NCI-H69 (cell line): Measurements from ENCODE around the gene PALM3.
"Not testable (repeated sequence)": the region's sequence is repeated elsewhere in the genome, so short reads cannot be mapped to it uniquely, and the experiment has no call there.

Experiments
- DNase-seq: peaks from one replicate; lab custom pipeline; 2025; lab: John Stamatoyannopoulos, UW

PALM3 gene

DNA sequence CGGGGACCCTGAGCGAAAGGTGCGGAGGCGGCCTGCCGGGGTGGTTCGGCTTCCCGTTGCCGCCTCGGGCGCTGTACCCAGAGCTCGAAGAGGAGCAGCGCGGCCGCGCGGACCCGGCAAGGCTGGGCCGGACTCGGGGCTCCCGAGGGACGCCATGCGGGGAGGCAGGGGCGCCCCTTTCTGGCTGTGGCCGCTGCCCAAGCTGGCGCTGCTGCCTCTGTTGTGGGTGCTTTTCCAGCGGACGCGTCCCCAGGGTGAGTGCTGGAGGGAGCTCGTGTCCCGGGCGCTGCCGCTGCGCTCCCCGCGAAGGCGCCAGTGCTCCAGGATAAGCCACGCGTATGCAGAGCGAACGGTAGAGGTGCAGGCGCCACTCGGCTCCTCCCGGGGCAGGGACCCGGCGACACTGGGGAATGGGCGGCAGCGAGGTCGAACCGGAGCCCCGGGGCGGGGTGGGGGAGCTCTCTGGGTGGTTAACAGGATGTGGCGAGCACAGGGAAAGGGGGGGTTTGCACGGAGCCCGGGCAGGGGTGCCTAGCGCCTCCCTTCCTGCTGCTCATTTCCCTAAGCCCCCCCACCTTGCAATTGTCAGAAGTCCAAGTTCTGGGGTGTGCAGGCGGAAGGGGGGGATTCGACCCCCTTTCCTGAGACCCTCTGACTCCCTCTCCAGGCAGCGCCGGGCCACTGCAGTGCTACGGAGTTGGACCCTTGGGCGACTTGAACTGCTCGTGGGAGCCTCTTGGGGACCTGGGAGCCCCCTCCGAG is 30.0 kb downstream of the PALM3 start, which contains the start of gene IL27RA:
IL27RA (plus strand) TSS at position 44 of the 762 bp plus-strand sequence; CDS start at position 155, 111 bp downstream.
- peak; percentile 83 for DNase-seq

DNA sequence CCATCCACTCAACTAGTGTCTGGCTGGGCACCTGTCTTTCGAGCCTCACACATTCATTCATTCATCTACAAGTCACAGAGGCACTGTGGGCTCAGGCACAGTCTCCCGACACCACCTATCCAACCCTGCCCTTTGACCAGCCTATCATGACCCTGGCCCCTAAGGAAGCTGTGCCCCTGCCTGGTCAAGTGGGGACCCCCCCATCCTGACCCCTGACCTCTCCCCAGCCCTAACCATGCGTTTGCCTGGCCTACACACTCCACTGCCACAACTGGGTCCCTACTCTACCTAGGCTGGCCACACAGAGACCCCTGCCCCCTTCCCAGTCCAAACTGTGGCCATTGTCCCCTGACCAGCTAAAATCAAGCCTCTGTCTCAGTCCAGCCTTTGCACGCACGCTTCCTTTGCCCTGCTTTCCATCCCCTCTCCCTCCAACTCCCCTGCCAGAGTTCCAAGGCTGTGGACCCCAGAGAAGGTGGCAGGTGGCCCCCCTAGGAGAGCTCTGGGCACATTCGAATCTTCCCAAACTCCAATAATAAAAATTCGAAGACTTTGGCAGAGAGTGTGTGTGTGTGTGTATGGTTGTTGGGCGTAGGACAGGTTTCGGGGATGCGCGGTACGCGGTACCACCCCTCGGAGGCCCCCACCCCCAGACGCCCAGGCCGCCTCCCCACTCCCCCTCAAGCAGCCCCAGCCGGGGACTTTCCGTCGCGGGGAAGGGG is 30.7 kb downstream of the PALM3 start:
- DNase-seq = no peak

DNA sequence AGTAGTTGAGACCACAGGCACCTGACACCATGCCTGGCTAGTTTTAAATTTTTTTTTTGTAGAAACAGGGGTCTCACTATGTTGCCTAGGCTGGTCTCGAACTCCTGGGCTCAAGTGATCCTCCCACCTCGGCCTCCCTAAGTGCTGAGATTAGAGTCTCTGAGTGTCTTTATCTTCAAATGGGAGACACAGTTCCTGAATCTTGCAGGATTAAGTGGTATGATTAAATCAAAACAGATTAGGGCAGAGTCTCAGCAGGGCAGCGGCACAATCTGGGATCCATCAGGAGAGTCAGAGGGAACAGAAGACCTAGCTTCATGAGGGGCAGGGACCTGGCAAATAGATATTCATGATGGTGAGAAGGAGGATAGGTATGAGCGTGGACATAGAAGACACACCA is 33.0 kb downstream of the PALM3 start:
- DNase-seq = no peak

DNA sequence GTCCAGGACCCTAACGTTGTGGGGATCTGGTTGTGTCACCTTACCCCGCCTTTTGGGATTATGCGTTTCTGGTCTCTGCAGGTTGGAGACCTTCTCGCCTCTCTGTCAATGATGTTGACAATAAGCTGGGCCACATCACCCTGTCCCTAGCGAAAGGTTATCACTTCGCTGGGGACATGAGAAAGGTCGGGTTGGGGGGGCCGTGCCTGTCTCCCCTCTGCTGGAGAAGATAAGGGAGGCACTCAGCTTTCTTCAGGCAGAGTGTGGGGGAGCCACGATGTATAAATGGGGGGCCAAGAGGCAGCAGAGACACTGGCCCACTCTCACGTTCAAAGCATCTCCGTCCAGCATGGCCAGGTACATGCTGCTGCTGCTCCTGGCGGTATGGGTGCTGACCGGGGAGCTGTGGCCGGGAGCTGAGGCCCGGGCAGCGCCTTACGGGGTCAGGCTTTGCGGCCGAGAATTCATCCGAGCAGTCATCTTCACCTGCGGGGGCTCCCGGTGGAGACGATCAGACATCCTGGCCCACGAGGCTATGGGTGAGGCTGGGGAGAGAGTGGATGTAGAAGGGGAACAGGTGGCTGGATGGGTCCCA is 33.9 kb downstream of the PALM3 start, which contains the start of gene RLN3:
RLN3 (plus strand) TSS at position 293 of the 595 bp plus-strand sequence; CDS start at position 350, 57 bp downstream.
- no peak for DNase-seq

DNA sequence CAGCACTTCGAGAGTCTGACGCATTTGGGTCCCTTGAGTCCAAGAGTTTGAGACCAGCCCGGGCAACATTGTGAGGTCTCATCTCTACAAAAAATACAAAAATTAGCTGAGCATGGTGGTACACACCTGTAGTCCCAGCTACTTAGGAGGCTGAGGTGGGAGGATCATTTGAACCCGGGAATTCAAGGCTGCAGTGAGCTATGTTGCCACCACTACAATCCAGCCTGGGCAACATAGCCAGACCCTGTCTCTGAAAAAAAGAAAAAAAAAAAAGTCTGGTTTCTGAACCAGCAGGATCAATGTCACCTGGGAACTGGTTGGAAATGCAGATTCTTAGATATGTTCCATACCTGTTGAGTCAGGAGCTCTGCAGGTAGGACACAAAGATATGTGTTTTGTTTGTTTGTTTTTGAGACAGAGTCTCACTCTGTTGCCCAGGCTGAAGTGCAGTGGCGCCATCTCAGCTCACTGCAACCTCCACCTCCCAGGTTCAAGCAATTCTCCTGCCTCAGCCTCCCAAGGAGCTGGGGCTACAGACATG is 35.2 kb downstream of the PALM3 start:
- not testable (repeated sequence) for DNase-seq

DNA sequence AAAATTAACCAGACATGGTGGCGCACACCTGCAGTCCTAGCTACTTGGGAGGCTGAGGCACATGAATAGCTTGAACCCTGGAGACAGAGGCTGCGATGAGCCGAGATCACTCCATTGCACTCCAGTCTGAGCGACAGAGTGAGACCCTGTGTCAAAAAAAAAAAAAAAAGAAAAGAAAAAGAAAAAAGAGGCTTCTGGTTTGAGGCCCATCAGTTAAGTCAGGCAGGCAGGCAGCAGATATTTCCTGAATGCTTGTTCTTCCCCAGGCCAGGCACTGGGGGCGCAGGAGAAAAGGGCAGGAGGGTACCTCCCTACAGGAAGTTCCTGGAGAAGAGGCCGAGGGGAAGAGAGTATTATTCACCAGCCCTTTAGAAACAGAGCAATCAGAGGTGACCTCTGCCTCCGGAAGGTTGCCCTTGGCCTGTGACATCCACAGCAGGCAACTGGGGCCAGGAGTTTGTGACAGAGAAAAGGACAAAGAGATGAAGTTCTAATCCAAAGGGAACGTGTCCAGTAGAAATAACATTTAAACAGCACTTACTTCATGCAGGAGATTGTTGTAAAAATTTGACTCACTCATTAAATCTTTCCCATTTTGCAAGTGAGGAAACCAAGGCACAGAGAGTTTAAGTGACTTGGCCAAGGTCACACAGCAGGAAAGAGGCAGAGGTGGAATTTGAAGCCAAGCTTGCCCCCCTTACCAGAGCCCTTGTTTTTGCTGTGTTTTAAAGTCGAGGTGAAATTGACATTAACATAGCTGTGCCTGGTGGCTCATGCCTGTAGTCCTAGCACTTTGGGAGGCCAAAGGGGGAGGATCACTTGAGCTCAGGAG is 38.3 kb downstream of the PALM3 start:
- peak; percentile 74 for DNase-seq

DNA sequence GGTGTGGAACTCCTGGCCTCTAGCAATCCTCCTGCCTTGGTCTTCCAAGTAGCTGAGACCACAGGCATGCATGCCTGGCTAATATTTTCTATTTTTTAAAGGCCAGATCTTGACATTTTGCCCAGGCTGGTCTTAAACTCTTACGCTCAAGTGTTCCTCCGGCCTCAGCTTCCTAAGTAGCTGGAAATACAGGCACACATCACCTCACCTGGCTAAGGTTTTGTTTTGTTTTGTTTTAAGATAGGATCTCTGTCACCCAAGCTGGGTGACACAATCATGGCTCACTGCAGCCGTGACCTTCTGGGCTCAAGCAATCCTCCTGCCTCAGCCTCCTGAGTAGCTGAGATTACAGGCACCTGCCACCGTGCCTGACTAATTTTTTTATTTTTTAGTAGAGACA is 39.4 kb downstream of the PALM3 start:
- DNase-seq = no peak

DNA sequence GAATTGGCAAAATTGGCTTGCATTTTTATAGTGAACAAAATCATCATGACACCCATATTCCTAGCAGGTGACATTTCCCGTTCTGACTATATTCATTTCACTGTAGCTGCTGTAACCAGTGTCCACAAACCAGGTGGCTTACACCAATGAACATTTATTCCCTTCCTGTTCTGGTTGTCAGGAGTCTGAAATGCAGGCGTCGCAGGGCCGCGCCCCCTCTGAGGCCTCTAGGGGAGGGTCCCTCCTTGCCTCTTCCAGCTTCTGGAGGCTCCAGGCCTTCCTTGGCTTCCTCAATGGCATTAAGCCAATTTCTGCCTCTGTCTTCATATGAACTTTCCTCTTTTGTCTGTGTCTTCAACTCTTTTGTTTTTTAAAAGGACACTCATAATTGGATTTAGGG is 40.4 kb downstream of the PALM3 start:
- DNase-seq = peak; percentile 40

DNA sequence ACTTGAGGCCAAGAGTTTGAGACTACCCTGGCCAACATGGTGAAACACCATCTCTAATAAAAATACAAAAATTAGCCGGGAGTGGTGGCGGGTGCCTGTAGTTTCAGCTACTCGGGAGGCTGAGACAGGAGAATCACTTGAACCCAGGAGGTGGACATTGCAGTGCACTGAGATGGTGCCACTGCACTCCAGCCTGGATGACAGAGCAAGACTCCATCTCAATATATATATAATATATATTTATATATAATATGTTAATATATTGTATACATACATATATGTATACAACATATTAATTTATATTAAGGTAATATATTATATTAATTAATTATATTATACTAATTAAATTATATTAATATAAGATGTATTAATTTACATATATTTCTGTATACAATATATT is 42.1 kb downstream of the PALM3 start:
- not testable (repeated sequence) for DNase-seq

DNA sequence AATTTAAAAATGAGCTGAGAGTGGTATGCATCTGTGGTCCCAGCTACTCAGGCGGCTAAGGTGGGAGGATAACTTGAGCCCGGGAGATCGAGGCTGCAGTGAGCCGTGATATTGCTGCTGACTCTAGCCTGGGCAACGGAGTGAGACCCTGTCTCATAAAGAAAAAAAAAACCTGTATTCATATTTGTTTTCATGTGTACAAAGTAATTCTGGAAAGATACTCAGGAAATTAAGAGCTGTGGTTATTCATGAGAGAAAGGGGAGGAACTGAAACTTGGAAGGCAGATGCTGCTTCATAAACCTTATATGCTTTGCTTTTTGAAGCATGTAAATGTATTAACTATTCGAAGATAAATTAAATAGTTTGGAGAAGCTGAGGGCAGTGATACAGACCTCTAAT is 42.8 kb downstream of the PALM3 start:
- DNase-seq = no peak

DNA sequence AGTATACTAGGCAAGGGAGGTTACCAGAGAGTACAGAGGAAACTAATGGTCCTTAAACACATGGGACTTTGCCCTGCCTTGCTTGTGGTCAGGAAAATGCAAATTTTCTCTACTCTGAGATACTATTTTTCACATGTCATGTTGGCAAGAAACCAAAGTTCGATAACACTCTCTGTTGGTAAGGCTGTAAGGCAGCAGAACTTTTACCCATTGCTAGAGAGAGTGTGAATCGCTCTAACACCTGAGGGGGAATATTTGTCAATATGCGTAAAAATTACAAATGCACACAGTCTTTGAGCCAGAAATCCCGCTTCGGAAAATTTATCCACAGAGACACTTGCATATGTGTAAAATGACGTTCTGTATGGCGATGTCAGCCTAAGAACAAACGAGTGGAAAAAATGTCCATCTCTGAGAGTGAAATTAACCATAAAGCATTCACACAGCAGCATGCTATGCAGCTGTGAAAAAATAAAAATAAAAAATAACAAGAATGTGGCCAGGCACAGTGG is 46.3 kb downstream of the PALM3 start:
- no peak for DNase-seq

DNA sequence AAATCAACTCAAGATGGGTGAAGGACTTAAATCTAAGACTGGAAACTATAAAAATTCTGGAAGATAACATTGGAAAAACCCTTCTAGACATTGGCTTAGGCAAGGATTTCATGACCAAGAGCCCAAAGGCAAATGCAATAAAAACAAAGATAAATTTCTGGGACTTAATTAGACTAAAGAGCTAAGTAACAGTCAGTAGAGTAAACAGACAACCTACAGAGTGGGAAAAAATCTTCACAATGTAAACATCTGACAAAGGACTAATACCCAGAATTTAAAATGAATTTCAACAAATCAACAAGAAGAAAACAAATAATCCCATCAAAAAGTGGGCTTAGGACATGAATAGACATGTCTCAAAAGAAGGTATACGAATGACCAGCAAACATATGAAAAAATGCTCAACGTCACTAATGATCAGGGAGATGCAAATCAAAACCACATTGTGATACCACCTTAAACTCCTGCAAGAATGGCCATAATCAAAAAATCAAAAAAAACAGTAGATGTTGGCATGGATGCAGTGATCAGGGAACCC is 49.4 kb downstream of the PALM3 start:
- DNase-seq = peak; percentile 41

DNA sequence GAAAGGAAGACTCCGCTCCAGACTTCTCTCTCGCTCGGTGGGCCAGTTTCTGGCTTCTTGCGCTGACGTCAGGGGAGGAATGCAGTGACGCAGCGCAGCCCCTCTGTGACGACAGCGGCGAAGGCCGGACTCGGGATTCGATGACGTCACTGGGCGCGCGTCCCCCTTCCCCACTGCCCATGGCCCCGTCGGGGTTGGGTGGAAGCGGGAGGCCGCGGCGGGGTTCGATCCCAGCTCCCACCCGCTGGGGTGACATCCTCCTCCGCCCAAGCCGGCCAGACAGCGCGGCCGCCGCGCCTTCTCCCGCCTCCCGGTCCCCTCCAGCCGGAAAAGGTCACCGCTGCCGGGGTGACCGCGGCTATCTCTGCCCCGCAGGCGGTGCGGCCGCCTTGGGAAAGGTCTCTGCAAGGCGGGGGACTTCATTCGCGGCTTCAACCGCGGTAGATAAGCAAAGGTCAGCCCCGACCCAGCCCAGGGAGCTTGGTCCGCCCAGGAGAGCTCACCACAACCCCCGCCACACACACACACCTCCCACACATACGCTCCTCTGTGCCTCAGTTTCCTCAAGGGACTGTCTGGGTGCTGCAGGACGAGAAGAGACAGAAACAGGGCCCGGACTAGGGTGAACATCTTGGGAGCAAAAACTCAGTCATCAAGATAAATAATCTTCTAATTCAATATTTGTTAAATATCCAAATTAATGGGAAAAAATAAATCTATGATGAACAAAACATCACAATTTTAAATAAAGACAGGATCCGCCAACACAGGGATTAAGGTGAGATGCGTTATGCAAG is 54.9 kb downstream of the PALM3 start:
- DNase-seq = peak; percentile 99

DNA sequence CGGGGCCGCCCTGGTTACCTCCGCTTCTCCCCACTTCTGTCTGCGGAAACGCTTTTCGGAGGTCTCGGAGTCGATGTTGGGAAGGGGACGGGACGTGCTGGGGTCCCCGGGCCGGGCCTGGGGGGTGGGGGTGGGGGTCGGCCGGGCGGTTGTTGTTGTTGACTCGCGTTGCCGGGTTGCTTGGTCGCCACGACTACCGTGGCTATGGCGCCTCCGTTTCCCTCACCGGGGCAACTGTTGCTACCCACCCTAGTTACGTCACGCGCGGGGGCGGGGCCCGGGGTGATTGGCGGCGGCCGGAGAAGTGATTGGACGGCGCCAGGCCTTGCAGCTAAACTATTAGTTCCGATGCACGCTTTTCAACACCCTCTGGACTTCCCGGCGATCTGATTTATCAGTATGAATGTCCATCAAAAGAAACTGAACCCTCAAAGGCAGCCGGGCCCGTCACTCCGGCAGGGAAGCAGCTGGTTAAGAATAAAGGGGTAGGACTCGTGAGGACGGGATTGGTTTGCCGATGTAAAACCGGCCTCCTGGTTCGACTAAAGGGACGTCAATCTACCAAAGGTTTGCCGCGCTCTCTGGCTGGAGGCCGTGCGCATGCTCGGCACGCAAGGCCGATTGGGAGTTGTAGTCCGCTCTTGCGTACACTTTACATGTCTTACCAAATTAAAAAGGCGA is 55.7 kb downstream of the PALM3 start, which contains the start of gene RFX1:
RFX1 (minus strand) TSS at position 236 of the 681 bp plus-strand sequence. CDS start 12,477 bp downstream, outside the sequence.
- DNase-seq = peak; percentile 100

DNA sequence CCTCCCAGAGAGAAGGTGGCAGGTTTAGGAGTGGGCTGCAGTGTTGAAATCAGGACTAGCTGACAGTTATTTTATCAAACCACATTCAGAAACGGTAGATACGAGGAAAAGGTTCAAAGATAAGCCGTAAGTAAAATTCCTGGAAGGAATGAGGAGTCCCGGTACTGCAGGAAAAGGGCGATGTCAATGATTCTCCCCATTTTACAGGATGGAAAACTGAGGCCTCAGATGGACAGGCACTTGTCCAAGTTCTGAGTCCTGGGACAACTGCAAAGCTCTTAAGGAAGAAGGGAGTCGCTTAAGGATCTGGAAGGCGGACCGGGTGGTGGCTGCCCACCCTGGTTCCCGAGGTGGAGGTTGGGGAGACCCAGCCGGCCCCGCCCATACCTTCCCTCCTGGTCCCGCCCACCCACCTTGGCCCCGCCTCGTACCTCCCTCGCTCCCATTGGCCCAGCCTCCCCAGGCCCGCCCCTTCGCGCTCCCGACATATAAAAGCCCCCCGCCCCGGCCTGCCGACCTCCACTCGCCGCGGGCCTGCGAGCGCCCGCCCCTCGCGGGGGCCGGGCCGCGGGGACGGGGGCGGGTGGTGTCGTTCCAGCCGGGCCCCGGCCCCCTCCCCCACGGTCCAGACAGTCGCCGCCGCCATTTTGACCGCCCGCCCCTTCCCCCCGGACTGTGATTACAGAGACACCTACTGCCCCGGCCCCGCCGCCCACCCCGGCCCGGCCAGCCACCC is 56.4 kb downstream of the PALM3 start:
- DNase-seq = peak; percentile 95

DNA sequence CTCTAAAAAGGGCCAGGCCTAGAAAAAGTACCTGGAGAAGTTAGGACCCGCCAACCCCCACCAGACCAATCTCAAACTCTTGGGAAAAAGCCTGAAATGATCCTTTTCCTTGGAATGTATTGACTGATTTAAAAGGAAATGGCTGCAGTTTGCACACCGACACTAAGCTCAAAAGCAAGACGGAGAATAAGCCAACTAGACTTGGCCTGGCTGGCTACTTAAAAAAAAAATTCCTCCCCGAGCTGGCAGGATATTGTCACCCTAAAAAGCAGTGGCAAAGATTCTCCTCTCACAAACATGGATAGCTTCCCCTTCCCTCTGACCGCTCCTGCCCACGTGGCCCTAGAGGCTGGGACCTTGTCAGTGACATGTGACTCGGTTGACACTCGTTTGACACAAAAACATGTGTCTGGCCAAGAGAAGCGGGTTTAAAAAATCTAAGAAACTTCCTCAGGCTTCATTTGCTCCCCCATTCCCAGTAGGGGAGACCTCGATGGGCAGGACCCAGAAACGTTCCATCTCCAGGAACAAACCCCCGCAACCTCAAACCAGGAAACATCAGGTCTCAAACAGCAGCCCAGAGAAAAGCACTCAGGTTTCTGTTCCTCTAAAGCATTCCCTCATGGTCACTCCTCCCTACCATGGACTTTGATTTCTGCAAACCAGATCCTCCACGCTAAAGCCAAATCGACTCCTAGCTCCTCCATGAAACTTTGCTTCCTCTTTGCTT is 57.1 kb downstream of the PALM3 start:
- no peak for DNase-seq
